Measurements from ENCODE around the gene C10orf95. TPM values are rescaled to one million over a fixed set of nuclear protein-coding genes. Genes with fewer than 3 reads are reported as not detected.

C10orf95 gene
- total and polyA plus RNA-seq, 2 donors (not counting 1 experiment from before 2014, with no cell fraction given), result 0.32 to 0.63 TPM

DNA sequence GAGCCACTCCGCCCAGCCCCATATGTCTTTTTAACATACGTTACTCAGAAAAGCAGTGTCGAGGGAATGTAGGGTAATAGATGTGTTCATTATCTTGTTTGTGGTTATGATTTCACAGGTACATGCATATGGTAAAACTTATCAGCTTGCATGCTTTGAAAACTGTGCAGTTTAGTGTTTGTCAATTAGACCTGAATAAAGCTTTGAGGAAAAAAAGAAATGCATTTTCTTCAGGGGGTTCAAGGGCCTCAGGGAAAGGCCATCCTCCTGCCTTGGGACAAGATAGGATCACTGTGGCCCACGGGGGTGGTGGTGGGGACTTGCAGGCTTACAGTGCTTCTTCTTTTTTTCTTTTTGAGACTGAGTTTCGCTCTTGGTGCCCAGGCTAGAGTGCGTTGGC, 16.0 kb upstream of the C10orf95 start:
- Histone ChIP-seq H3K79me2 (ENCODE audit: control insufficient read depth, insufficient read depth, low read length) (no peaks in the 10 kb centered on the region), H3K4me3 (ENCODE audit: control extremely low read depth in 1 of 5, extremely low read depth in 1 of 5, insufficient read depth in 1 of 5, low read depth in 2 of 5, low read length in 4 of 5) (no peak overlapping the region), H4K20me1 (ENCODE audit: control insufficient read depth, insufficient read depth, low read length, poor library complexity, severe bottlenecking) (no peaks in the 10 kb centered on the region), H3K9me3 (ENCODE audit: control extremely low read depth in 1 of 3, control insufficient read depth in 2 of 3, insufficient read depth in 1 of 3, low read length in 2 of 3) (no peaks in the 10 kb centered on the region), H2AFZ (ENCODE audit: insufficient read depth, low read depth, low read length, poor library complexity, severe bottlenecking) (no peak overlapping the region), H3K27ac (ENCODE audit: low read length in 2 of 2) (no peak overlapping the region), H3K4me2 (replicated peaks; ENCODE audit: low read depth, low read length, poor library complexity, severe bottlenecking) (no peak overlapping the region), H3K4me1 (ENCODE audit: control insufficient read depth in 2 of 2, insufficient read depth in 2 of 2, low read length in 2 of 2) (peaks cover 4 to 7% of the 10 kb centered on the region in 2 donors), H3K27me3 (replicated peaks in 1 of 4; ENCODE audit: control extremely low read depth in 1 of 4, control insufficient read depth in 3 of 4, insufficient read depth in 4 of 4, low read length in 3 of 4) (peaks cover 0 to 3% (median 0%) of the 10 kb centered on the region in 4 experiments), H3K36me3 (replicated peaks in 1 of 2; ENCODE audit: control extremely low read depth in 1 of 2, control insufficient read depth in 1 of 2, extremely low read depth in 1 of 2, insufficient read depth in 2 of 2, low read length in 1 of 2) (no peaks in the 10 kb centered on the region), H3K9ac (ENCODE audit: low read length) (no peak overlapping the region)
- intact Hi-C loops (cut with micrococcal nuclease), result no loop called here
- Mint-ChIP-seq H3K27me3 (no peaks in the 10 kb centered on the region), H3K27ac (no peak overlapping the region), H3K4me3 (no peak overlapping the region), H3K9me3 (ENCODE audit: insufficient read depth) (no peaks in the 10 kb centered on the region), H3K4me1 (peaks cover 11% of the 10 kb centered on the region)
- POLR2A ChIA-PET, result no interaction called here
- DNase-seq (no peak), ATAC-seq (ENCODE audit: low read depth) (no peak)
- 95% methylated on average over 4 of the region's 6 CpGs for WGBS (ENCODE audit: insufficient coverage)
- CTCF ChIA-PET, result interaction anchor here (5.5 kb wide), 1 partner anchor 11 kb away, joined by 22 read pairs; no protein-coding TSS in a partner anchor
- TF ChIP-seq EZH2 (IDR thresholded peaks at IDR 0.05; ENCODE audit: borderline replicate concordance, insufficient read depth, low read depth, low read length, poor library complexity, severe bottlenecking), result no peak
- TF ChIP-seq, protein P1, sequence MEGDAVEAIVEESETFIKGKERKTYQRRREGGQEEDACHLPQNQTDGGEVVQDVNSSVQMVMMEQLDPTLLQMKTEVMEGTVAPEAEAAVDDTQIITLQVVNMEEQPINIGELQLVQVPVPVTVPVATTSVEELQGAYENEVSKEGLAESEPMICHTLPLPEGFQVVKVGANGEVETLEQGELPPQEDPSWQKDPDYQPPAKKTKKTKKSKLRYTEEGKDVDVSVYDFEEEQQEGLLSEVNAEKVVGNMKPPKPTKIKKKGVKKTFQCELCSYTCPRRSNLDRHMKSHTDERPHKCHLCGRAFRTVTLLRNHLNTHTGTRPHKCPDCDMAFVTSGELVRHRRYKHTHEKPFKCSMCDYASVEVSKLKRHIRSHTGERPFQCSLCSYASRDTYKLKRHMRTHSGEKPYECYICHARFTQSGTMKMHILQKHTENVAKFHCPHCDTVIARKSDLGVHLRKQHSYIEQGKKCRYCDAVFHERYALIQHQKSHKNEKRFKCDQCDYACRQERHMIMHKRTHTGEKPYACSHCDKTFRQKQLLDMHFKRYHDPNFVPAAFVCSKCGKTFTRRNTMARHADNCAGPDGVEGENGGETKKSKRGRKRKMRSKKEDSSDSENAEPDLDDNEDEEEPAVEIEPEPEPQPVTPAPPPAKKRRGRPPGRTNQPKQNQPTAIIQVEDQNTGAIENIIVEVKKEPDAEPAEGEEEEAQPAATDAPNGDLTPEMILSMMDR (IDR thresholded peaks at IDR 0.05), result no peak

GRCh38 chr10:102465466-102465865, 14.1 kb upstream of the C10orf95 start:
- no peak overlapping the region for H3K4me3 Mint-ChIP-seq
- WGBS (ENCODE audit: insufficient coverage), result 100% methylated on average over 1 of the region's 3 CpGs
- peaks cover 29% of the 10 kb centered on the region for H3K4me1 Mint-ChIP-seq

More at GRCh38 chr10:102465466-102465865, 14.1 kb upstream of the C10orf95 start:
- Histone ChIP-seq H3K9me3 (ENCODE audit: control extremely low read depth in 1 of 3, control insufficient read depth in 2 of 3, insufficient read depth in 1 of 3, low read length in 2 of 3) (no peaks in the 10 kb centered on the region), H3K9ac (ENCODE audit: low read length) (no peak overlapping the region), H3K27me3 (replicated peaks in 1 of 4; ENCODE audit: control extremely low read depth in 1 of 4, control insufficient read depth in 3 of 4, insufficient read depth in 4 of 4, low read length in 3 of 4) (peaks cover 0 to 4% (median 0%) of the 10 kb centered on the region in 4 experiments), H4K20me1 (ENCODE audit: control insufficient read depth, insufficient read depth, low read length, poor library complexity, severe bottlenecking) (no peaks in the 10 kb centered on the region), H2AFZ (ENCODE audit: insufficient read depth, low read depth, low read length, poor library complexity, severe bottlenecking) (no peak overlapping the region), H3K4me1 (ENCODE audit: control insufficient read depth in 2 of 2, insufficient read depth in 2 of 2, low read length in 2 of 2) (peaks cover 17 to 23% of the 10 kb centered on the region in 2 donors), H3K36me3 (replicated peaks in 1 of 2; ENCODE audit: control extremely low read depth in 1 of 2, control insufficient read depth in 1 of 2, extremely low read depth in 1 of 2, insufficient read depth in 2 of 2, low read length in 1 of 2) (no peaks in the 10 kb centered on the region), H3K79me2 (ENCODE audit: control insufficient read depth, insufficient read depth, low read length) (peaks cover 6% of the 10 kb centered on the region), H3K4me2 (replicated peaks; ENCODE audit: low read depth, low read length, poor library complexity, severe bottlenecking) (no peak overlapping the region), H3K27ac (ENCODE audit: low read length in 2 of 2) (no peak overlapping the region), H3K4me3 (ENCODE audit: control extremely low read depth in 1 of 5, extremely low read depth in 1 of 5, insufficient read depth in 1 of 5, low read depth in 2 of 5, low read length in 4 of 5) (no peak overlapping the region)
- TF ChIP-seq EZH2 (IDR thresholded peaks at IDR 0.05; ENCODE audit: borderline replicate concordance, insufficient read depth, low read depth, low read length, poor library complexity, severe bottlenecking), result no peak
- TF ChIP-seq, protein P1 (IDR thresholded peaks at IDR 0.05), result no peak
- no peak overlapping the region for H3K27ac Mint-ChIP-seq
- H3K9me3 Mint-ChIP-seq (ENCODE audit: insufficient read depth), result no peaks in the 10 kb centered on the region
- ChIA-PET POLR2A (no interaction called here), CTCF (interaction anchor here (0.6 to 5.5 kb wide), 2 partner anchors 13 to 93 kb away, joined by 3 to 22 read pairs; no protein-coding TSS in a partner anchor)
- intact Hi-C loops (cut with micrococcal nuclease), result no loop called here
- DNase-seq (no peak), ATAC-seq (ENCODE audit: low read depth) (no peak)
- no peaks in the 10 kb centered on the region for H3K27me3 Mint-ChIP-seq

Data from B cell (primary cell).